Fibroblast of skin of left quadriceps (primary cell): Measurements from ENCODE around the gene VAC14.

Experiments used
- DNase-seq, 2 experiments: peaks; one replicate each; pipeline ENCODE4 v3.0.0-alpha.2; 2013; ENCODE audit warnings: low read depth in 2 of 2

Gene VAC14

GRCh38 chr16:70708366-70709246 lies 92.4 kb downstream of the VAC14 start:
- DNase-seq: no peak

GRCh38 chr16:70706948-70707465 lies 94.0 kb downstream of the VAC14 start:
- DNase-seq: peak; percentile 89 to 91

GRCh38 chr16:70705056-70705455 lies 95.9 kb downstream of the VAC14 start:
- no peak for DNase-seq

GRCh38 chr16:70704586-70704985 lies 96.4 kb downstream of the VAC14 start:
- no peak for DNase-seq

GRCh38 chr16:70703835-70704381 lies 97.0 kb downstream of the VAC14 start:
- no peak for DNase-seq

GRCh38 chr16:70703041-70703834 lies 97.7 kb downstream of the VAC14 start:
- DNase-seq: peak; percentile 83 to 85

- DNase-seq: no peak
These were observed 98.3 kb downstream of the VAC14 start for GRCh38 chr16:70702624-70703023.

- no peak for DNase-seq
These were observed 99.0 kb downstream of the VAC14 start for GRCh38 chr16:70701998-70702397.

GRCh38 chr16:70701596-70701995 lies 99.4 kb downstream of the VAC14 start:
- DNase-seq: no peak

GRCh38 chr16:70701036-70701435 lies 99.9 kb downstream of the VAC14 start:
- no peak for DNase-seq

- DNase-seq: no peak
These were observed 100.6 kb downstream of the VAC14 start for GRCh38 chr16:70700101-70701020.

GRCh38 chr16:70699696-70700095 lies 101.3 kb downstream of the VAC14 start:
- no peak for DNase-seq

GRCh38 chr16:70698901-70699300 lies 102.1 kb downstream of the VAC14 start:
- DNase-seq: no peak

- DNase-seq: no peak
These were observed 103.3 kb downstream of the VAC14 start for GRCh38 chr16:70697594-70698170.

- DNase-seq: no peak
These were observed 103.9 kb downstream of the VAC14 start for GRCh38 chr16:70696952-70697593.

GRCh38 chr16:70696355-70696754 lies 104.6 kb downstream of the VAC14 start:
- no peak for DNase-seq

- DNase-seq: no peak
These were observed 105.5 kb downstream of the VAC14 start for GRCh38 chr16:70695331-70696070.

- DNase-seq: no peak
These were observed 106.1 kb downstream of the VAC14 start for GRCh38 chr16:70694868-70695218.

- peak; percentile 63 to 67 for DNase-seq
These were observed 106.7 kb downstream of the VAC14 start for GRCh38 chr16:70694088-70694867.
